Neuronal stem cell (in vitro differentiated cells): Measurements from ENCODE around the gene SUPT5H.
"Not testable (repeated sequence)": the region's sequence is repeated elsewhere in the genome, so short reads cannot be mapped to it uniquely, and the experiment has no call there.

Experiments used
- DNase-seq: peaks from one replicate; pipeline ENCODE4 v3.0.0-alpha.2; 2013; ENCODE audit warnings: low spot score
- H2AFZ ChIP-seq: one replicate; pipeline ENCODE4 v1.6.1; 2013; ENCODE audit warnings: mild to moderate bottlenecking, low read length, inconsistent platforms
- H2AK5ac ChIP-seq: 2 replicates; pipeline ENCODE4 v1.6.1; 2013; ENCODE audit warnings: low read depth, mild to moderate bottlenecking, inconsistent platforms, low read length, moderate library complexity, mixed read lengths
- H2BK120ac ChIP-seq: 2 replicates; pipeline ENCODE4 v1.6.1; 2013; ENCODE audit warnings: low read depth, mild to moderate bottlenecking, inconsistent platforms, low read length, moderate library complexity, mixed read lengths
- H2BK12ac ChIP-seq: one replicate; pipeline ENCODE4 v1.6.1; 2013; ENCODE audit warnings: low read length, inconsistent platforms
- H2BK15ac ChIP-seq: 2 replicates; pipeline ENCODE4 v1.6.1; 2013; ENCODE audit warnings: mild to moderate bottlenecking, low read length, inconsistent platforms, mixed read lengths
- H2BK5ac ChIP-seq: one replicate; pipeline ENCODE4 v1.6.1; 2013; ENCODE audit warnings: inconsistent platforms, mild to moderate bottlenecking, low read length, moderate library complexity
- H3K14ac ChIP-seq: one replicate; pipeline ENCODE4 v1.6.1; 2013; ENCODE audit warnings: low read length, inconsistent platforms
- H3K18ac ChIP-seq: 2 replicates; pipeline ENCODE4 v1.6.1; 2013; ENCODE audit warnings: low read length, inconsistent platforms
- H3K23ac ChIP-seq: 2 replicates; pipeline ENCODE4 v1.6.1; 2013; ENCODE audit warnings: low read depth, mild to moderate bottlenecking, mixed read lengths, low read length, inconsistent platforms; ENCODE audit not compliant: poor library complexity
- H3K27ac ChIP-seq: replicated peaks from 3 replicates; pipeline ENCODE4 v1.5.1; 2013; ENCODE audit warnings: low read length, inconsistent platforms
- H3K27me3 ChIP-seq, 3 experiments: 2 replicates each; pipeline ENCODE4 v1.6.1; 2013; ENCODE audit warnings: low read length in 3 of 3, mild to moderate bottlenecking in 2 of 3, inconsistent platforms in 1 of 3, low read depth in 1 of 3, mixed read lengths in 1 of 3, moderate library complexity in 1 of 3; ENCODE audit not compliant: control insufficient read depth in 3 of 3, insufficient read depth in 3 of 3
- H3K36me3 ChIP-seq, 2 donors: replicated peaks in 1 of 2; 2 replicates each; pipeline ENCODE4 v1.6.1; 2013; ENCODE audit warnings: low read length in 2 of 2; ENCODE audit not compliant: control insufficient read depth in 2 of 2, insufficient read depth in 2 of 2
- H3K4ac ChIP-seq: 2 replicates; pipeline ENCODE4 v1.6.1; 2013; ENCODE audit warnings: inconsistent platforms, mild to moderate bottlenecking, low read length, moderate library complexity
- H3K4me1 ChIP-seq, 2 donors: 1 replicate in 1 of 2; 2 replicates in 1 of 2; pipeline ENCODE4 v1.6.1; 2013; ENCODE audit warnings: low read length in 2 of 2, low read depth in 1 of 2; ENCODE audit not compliant: control insufficient read depth in 2 of 2, insufficient read depth in 1 of 2
- H3K4me2 ChIP-seq: one replicate; pipeline ENCODE4 v1.6.1; 2013; ENCODE audit warnings: mild to moderate bottlenecking, low read length, inconsistent platforms; ENCODE audit not compliant: insufficient read depth, poor library complexity, severe bottlenecking
- H3K4me3 ChIP-seq, 2 donors: 2 replicates each; pipeline ENCODE4 v1.5.1; 2013; ENCODE audit warnings: low read length in 2 of 2, mild to moderate bottlenecking in 2 of 2, inconsistent platforms in 1 of 2, moderate library complexity in 1 of 2
- H3K79me1 ChIP-seq: one replicate; pipeline ENCODE4 v1.6.1; 2013; ENCODE audit warnings: low read depth, mild to moderate bottlenecking, inconsistent platforms, low read length, moderate library complexity
- H3K9ac ChIP-seq: one replicate; pipeline ENCODE4 v1.6.1; 2013; ENCODE audit warnings: mild to moderate bottlenecking, low read depth, low read length, inconsistent platforms; ENCODE audit not compliant: poor library complexity
- H3K9me3 ChIP-seq, 2 donors: replicated peaks in 1 of 2; 2 replicates each; pipeline versions ENCODE3 to v1.6.1; 2013; ENCODE audit warnings: low read length in 2 of 2, mild to moderate bottlenecking in 2 of 2, inconsistent platforms in 1 of 2, low read depth in 1 of 2, mixed read lengths in 1 of 2, moderate library complexity in 1 of 2; ENCODE audit not compliant: control insufficient read depth in 2 of 2, insufficient read depth in 1 of 2
- H4K8ac ChIP-seq: one replicate; pipeline ENCODE4 v1.6.1; 2013; ENCODE audit warnings: low read depth, mild to moderate bottlenecking, inconsistent platforms, low read length, moderate library complexity
- H4K91ac ChIP-seq: one replicate; pipeline ENCODE4 v1.6.1; 2013; ENCODE audit warnings: low read length, low read depth, mild to moderate bottlenecking, inconsistent platforms; ENCODE audit not compliant: poor library complexity
- WGBS, 2 donors: extraction: QIAGEN DNeasy Blood & Tissue Kit; methylation state at CpG; one replicate each; pipeline ENCODE4 v1.1.7; 2013; ENCODE audit warnings: missing lambda C conversion rate in 2 of 2, mixed read lengths in 1 of 2; ENCODE audit not compliant: insufficient read length in 2 of 2, insufficient replicate concordance in 1 of 2; ENCODE audit errors: extremely low coverage in 2 of 2; 5-methylcytosine and 5-hydroxymethylcytosine counted together

The SUPT5H gene

DNA sequence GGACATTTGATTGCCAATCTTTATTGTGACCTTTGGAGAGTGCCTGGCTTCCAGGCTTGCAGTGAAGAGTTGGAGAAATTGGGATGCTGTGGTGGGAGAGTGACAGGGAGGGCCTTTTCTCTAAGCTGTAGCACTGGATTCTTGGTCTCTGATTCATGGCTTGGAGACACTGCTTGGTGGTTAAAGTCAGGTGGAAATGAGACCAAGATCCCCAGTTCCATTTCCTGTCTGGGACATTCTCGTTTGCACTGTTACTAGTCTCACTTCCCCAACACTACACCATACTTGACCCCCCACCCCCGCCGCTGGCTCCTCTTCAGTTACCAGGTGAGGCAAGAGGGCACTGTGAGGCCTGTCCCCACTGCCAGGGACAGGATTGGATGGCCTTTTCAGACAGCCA is 2.9 kb downstream of the SUPT5H start:
- Histone ChIP-seq H2AFZ (no peak overlapping the region), H2BK5ac (no peak overlapping the region), H3K4ac (no peak overlapping the region), H2BK120ac (no peak overlapping the region), H3K4me2 (no peak overlapping the region), H3K4me1 (peaks cover 3 to 6% of the 10 kb centered on the region in 2 donors), H3K79me1 (peaks cover 27% of the 10 kb centered on the region), H2BK12ac (no peak overlapping the region), H3K18ac (no peak overlapping the region), H3K9ac (no peak overlapping the region), H4K91ac (no peak overlapping the region), H3K4me3 (no peak overlapping the region), H3K23ac (no peak overlapping the region), H2AK5ac (no peak overlapping the region), H3K27me3 (no peaks in the 10 kb centered on the region), H4K8ac (no peak overlapping the region), H3K27ac (no peak overlapping the region), H2BK15ac (no peak overlapping the region), H3K14ac (no peak overlapping the region), H3K9me3 (no peaks in the 10 kb centered on the region), H3K36me3 (peaks cover 18 to 62% of the 10 kb centered on the region in 2 donors)
- no peak for DNase-seq
- WGBS, 2 donors, result no CpG with 5 or more reads among the region's 3 CpGs

DNA sequence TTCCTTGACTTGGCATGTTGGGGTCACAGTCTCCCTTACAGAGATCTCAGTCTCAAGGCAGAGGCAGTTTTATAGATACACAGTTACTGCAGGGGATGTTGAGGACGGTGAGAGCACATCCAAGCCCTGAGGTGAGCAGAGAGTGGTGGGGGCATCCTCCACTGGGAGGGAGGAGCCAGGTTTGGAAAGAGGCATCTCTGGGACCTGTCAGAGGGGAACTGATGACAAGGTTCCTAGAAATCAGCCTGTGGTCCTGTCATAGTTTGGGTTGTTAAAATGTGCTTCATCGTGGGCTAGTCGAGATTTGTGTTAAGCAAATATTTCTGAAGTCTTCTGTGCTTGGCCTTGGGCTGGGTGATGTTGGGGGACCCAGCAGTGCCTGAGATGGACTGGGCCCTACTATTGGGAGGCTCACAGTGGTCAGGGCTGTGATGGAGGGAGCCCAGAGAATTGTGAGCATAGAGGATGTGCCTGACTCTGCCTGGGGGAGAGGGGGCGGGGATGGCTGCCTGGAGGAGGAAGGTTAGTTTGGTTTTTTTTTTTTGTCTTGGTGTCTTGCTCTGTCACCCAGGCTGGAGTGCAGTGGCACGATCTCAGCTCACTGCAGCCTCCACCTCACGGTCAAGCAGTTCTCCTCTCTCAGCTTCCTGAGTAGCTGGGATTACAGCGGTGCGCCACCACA is 3.9 kb downstream of the SUPT5H start:
- H2BK5ac ChIP-seq, result no peak overlapping the region
- H2AFZ ChIP-seq, result no peak overlapping the region
- no peak overlapping the region for H4K8ac ChIP-seq
- no peaks in the 10 kb centered on the region for H3K27me3 ChIP-seq
- no peak overlapping the region for H2BK15ac ChIP-seq
- no peak overlapping the region for H3K27ac ChIP-seq
- peaks cover 27% of the 10 kb centered on the region for H3K79me1 ChIP-seq
- H3K14ac ChIP-seq, result no peak overlapping the region
- H2BK120ac ChIP-seq, result no peak overlapping the region
- H3K4me2 ChIP-seq, result no peak overlapping the region
- DNase-seq, result no peak
- WGBS, 2 donors, result no CpG with 5 or more reads among the region's 8 CpGs
- H3K23ac ChIP-seq, result no peak overlapping the region
- H2BK12ac ChIP-seq, result no peak overlapping the region
- H3K4me3 ChIP-seq, result no peak overlapping the region
- peaks cover 3 to 6% of the 10 kb centered on the region in 2 donors for H3K4me1 ChIP-seq
- H3K4ac ChIP-seq, result no peak overlapping the region
- peaks cover 18 to 72% of the 10 kb centered on the region in 2 donors for H3K36me3 ChIP-seq
- no peak overlapping the region for H4K91ac ChIP-seq
- no peak overlapping the region for H3K18ac ChIP-seq
- no peak overlapping the region for H3K9ac ChIP-seq
- no peaks in the 10 kb centered on the region for H3K9me3 ChIP-seq
- H2AK5ac ChIP-seq, result no peak overlapping the region

DNA sequence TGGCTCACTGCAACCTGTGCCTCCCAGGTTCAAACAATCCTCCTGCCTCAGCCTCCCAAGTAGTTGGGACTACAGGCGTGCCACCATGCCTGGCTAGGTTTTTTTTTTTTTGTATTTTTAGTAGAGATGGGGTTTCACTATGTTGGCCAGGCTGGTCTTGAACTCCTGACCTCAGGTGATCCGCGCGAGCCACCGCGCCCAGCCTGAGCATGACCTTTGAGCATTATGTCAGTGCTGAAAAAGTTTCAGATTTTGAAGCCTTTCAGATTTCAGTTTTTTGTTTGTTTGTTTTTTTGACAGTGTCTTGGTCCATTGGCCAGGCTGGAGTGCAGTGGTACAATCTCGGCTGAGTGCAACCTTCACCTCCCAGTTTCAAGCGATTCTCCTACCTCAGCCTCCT is 5.9 kb downstream of the SUPT5H start:
- not testable (repeated sequence) for H3K4me3 ChIP-seq, H3K14ac ChIP-seq

DNA sequence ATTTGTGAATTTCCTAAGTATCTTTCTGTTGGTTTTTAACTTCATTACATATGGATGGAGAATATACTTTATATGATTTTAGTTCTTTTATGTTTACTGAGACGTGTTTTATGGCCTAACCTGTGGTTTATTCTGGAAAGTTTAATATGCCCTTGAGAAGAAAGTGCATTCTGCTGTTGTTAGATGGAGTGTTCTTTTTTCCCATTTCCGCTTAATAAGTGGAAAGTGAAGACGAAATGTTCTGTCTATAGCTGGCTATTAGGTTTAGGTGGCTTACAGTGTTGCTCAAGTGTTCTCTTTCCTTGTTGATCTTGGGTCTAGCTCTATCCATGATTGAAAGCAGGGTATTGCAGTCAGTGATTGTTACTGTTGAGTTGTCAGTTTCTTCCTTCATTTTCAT is 18.0 kb downstream of the SUPT5H start:
- Histone ChIP-seq H2AFZ (no peak overlapping the region), H2BK5ac (no peak overlapping the region), H2AK5ac (no peak overlapping the region), H3K4me3 (no peak overlapping the region), H3K4me2 (no peak overlapping the region), H2BK15ac (no peak overlapping the region), H3K9me3 (no peaks in the 10 kb centered on the region), H2BK120ac (no peak overlapping the region), H3K4me1 (no peaks in the 10 kb centered on the region), H3K14ac (no peak overlapping the region), H3K23ac (no peak overlapping the region), H3K27me3 (no peaks in the 10 kb centered on the region), H4K8ac (no peak overlapping the region), H3K27ac (no peak overlapping the region), H3K18ac (no peak overlapping the region), H2BK12ac (no peak overlapping the region), H3K4ac (no peak overlapping the region), H3K79me1 (no peaks in the 10 kb centered on the region), H3K36me3 (peaks cover 50 to 88% of the 10 kb centered on the region in 2 donors), H3K9ac (no peak overlapping the region), H4K91ac (no peak overlapping the region)
- no CpG with 5 or more reads among the region's 3 CpGs for WGBS, 2 donors
- DNase-seq, result no peak

More for the DNA sequence above, 5.9 kb downstream of the SUPT5H start:
- not testable (repeated sequence) for H3K23ac ChIP-seq, H4K91ac ChIP-seq, H3K4ac ChIP-seq, H2BK120ac ChIP-seq, H4K8ac ChIP-seq, H3K9ac ChIP-seq, H3K27me3 ChIP-seq, H2BK12ac ChIP-seq, H2BK5ac ChIP-seq, DNase-seq, H3K18ac ChIP-seq, H2BK15ac ChIP-seq, H3K9me3 ChIP-seq, H2AK5ac ChIP-seq, H2AFZ ChIP-seq, H3K4me1 ChIP-seq, H3K4me2 ChIP-seq, H3K27ac ChIP-seq
- H3K36me3 ChIP-seq, result peaks cover 18 to 78% of the 10 kb centered on the region in 2 donors
- H3K79me1 ChIP-seq, result peaks cover 23% of the 10 kb centered on the region
- WGBS, 2 donors, result no CpG with 5 or more reads among the region's 8 CpGs
